ENCODE results near the gene CCHCR1.

The CCHCR1 gene

GRCh38 chr6:31125586-31126363 is 31.8 kb downstream of the CCHCR1 start:
- no peak for DNase-seq

GRCh38 chr6:31125162-31125561 is 32.4 kb downstream of the CCHCR1 start:
- DNase-seq, result no peak

GRCh38 chr6:31122791-31123706 is 34.6 kb downstream of the CCHCR1 start:
- no peak for DNase-seq

GRCh38 chr6:31121131-31121790 is 36.3 kb downstream of the CCHCR1 start:
- DNase-seq, result no peak

- no peak for DNase-seq
Observed at GRCh38 chr6:31120151-31120915, 37.3 kb downstream of the CCHCR1 start, which contains the start of gene CDSN. Gene CDSN (minus strand): TSS chr6:31120446. CDS start chr6:31120419, 27 bp downstream.

GRCh38 chr6:31118178-31118577 is 39.4 kb downstream of the CCHCR1 start:
- no peak for DNase-seq

GRCh38 chr6:31116661-31117385 is 40.8 kb downstream of the CCHCR1 start:
- DNase-seq, result no peak

- DNase-seq, result no peak
Observed at GRCh38 chr6:31115941-31116560, 41.6 kb downstream of the CCHCR1 start.

GRCh38 chr6:31114970-31115849 is 42.4 kb downstream of the CCHCR1 start:
- no peak for DNase-seq

- no peak for DNase-seq
Observed at GRCh38 chr6:31114541-31114878, 43.1 kb downstream of the CCHCR1 start, which contains the start of gene PSORS1C1. Gene PSORS1C1 (plus strand): TSS chr6:31114800. CDS start chr6:31129633, 14,833 bp downstream.

GRCh38 chr6:31113861-31114540 is 43.6 kb downstream of the CCHCR1 start:
- DNase-seq, result no peak

- DNase-seq, result no peak
Observed at GRCh38 chr6:31112478-31112877, 45.1 kb downstream of the CCHCR1 start, which contains the start of gene C6orf15. Gene C6orf15 (minus strand): TSS chr6:31112575. CDS start chr6:31112555, 20 bp downstream.

- DNase-seq, result no peak
Observed at GRCh38 chr6:31111712-31112111, 45.9 kb downstream of the CCHCR1 start.

- no peak for DNase-seq
Observed at GRCh38 chr6:31110825-31111582, 46.6 kb downstream of the CCHCR1 start.

- DNase-seq, result no peak
Observed at GRCh38 chr6:31107052-31107451, 50.5 kb downstream of the CCHCR1 start.

- no peak for DNase-seq
Observed at GRCh38 chr6:31103136-31103535, 54.5 kb downstream of the CCHCR1 start.

GRCh38 chr6:31098449-31098938 is 59.1 kb downstream of the CCHCR1 start:
- no peak for DNase-seq

GRCh38 chr6:31096656-31097055 is 60.9 kb downstream of the CCHCR1 start:
- no peak for DNase-seq

- DNase-seq, result no peak
Observed at GRCh38 chr6:31096215-31096614, 61.4 kb downstream of the CCHCR1 start.

Data from NCI-H1092 (cell line).